Measurements from ENCODE around the gene SUN3. TPM values are rescaled to one million over a fixed set of nuclear protein-coding genes. Genes with fewer than 3 reads are reported as not detected.

SUN3 gene
- total RNA-seq, 1 experiment from 2014 or later, result not detected

DNA sequence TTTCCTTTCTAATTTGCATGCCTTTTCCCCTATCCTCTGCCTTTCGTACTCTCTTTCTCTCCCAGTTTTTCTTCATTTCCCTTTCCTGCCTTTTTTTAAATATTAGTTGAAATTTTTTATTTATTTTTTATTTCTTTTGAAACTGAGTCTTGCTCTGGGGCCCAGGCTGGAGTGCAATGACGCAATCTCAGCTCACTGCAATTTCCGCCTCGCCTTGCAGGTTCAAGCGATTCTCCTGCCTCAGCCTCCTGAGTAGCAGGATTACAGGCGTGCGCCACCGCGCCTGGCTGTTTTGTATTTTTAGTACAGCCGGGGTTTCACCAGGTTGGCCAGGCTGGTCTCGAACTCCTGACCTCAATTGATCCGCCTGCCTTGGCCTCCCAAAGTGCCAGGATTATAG lies 29.5 kb downstream of the SUN3 start:
- H3K36me3 Mint-ChIP-seq, result no peaks in the 10 kb centered on the region
- ChIA-PET POLR2A (no interaction called here), CTCF (interaction anchor here (1.0 kb wide), 1 partner anchor 10 kb away, joined by 3 read pairs; no protein-coding TSS in a partner anchor)
- ATAC-seq (no peak), DNase-seq (ENCODE audit: low spot score) (no peak)
- TF ChIP-seq, protein P1, sequence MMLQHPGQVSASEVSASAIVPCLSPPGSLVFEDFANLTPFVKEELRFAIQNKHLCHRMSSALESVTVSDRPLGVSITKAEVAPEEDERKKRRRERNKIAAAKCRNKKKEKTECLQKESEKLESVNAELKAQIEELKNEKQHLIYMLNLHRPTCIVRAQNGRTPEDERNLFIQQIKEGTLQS (CRISPR knock-in tag; conservative IDR thresholded peaks at IDR 0.05), result no peak
- TF ChIP-seq, protein P2, sequence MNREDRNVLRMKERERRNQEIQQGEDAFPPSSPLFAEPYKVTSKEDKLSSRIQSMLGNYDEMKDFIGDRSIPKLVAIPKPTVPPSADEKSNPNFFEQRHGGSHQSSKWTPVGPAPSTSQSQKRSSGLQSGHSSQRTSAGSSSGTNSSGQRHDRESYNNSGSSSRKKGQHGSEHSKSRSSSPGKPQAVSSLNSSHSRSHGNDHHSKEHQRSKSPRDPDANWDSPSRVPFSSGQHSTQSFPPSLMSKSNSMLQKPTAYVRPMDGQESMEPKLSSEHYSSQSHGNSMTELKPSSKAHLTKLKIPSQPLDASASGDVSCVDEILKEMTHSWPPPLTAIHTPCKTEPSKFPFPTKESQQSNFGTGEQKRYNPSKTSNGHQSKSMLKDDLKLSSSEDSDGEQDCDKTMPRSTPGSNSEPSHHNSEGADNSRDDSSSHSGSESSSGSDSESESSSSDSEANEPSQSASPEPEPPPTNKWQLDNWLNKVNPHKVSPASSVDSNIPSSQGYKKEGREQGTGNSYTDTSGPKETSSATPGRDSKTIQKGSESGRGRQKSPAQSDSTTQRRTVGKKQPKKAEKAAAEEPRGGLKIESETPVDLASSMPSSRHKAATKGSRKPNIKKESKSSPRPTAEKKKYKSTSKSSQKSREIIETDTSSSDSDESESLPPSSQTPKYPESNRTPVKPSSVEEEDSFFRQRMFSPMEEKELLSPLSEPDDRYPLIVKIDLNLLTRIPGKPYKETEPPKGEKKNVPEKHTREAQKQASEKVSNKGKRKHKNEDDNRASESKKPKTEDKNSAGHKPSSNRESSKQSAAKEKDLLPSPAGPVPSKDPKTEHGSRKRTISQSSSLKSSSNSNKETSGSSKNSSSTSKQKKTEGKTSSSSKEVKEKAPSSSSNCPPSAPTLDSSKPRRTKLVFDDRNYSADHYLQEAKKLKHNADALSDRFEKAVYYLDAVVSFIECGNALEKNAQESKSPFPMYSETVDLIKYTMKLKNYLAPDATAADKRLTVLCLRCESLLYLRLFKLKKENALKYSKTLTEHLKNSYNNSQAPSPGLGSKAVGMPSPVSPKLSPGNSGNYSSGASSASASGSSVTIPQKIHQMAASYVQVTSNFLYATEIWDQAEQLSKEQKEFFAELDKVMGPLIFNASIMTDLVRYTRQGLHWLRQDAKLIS (CRISPR knock-in tag; IDR thresholded peaks at IDR 0.05; ENCODE audit: borderline replicate concordance), result no peak
- TF ChIP-seq PRRX2 (CRISPR knock-in tag; IDR thresholded peaks at IDR 0.05) (no peak), EMX1 (CRISPR knock-in tag; IDR thresholded peaks at IDR 0.05) (no peak), NFYB (CRISPR knock-in tag; conservative IDR thresholded peaks at IDR 0.05; ENCODE audit: low read depth) (no peak), NR3C1 (CRISPR knock-in tag; conservative IDR thresholded peaks at IDR 0.05; ENCODE audit: low read depth) (no peak), ZNF121 (CRISPR knock-in tag; IDR thresholded peaks at IDR 0.05) (no peak)
- TF ChIP-seq, protein P3, sequence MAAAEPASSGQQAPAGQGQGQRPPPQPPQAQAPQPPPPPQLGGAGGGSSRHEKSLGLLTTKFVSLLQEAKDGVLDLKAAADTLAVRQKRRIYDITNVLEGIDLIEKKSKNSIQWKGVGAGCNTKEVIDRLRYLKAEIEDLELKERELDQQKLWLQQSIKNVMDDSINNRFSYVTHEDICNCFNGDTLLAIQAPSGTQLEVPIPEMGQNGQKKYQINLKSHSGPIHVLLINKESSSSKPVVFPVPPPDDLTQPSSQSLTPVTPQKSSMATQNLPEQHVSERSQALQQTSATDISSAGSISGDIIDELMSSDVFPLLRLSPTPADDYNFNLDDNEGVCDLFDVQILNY (CRISPR knock-in tag; IDR thresholded peaks at IDR 0.05), result no peak
- H3K4me3 Mint-ChIP-seq, result no peak overlapping the region
- H3K4me1 Mint-ChIP-seq, result no peaks in the 10 kb centered on the region; the same call in 1 of the 2 replicates
- peaks cover 25% of the 10 kb centered on the region for H3K9me3 Mint-ChIP-seq
- no peaks in the 10 kb centered on the region; the same call in 1 of the 2 replicates for H3K27me3 Mint-ChIP-seq (ENCODE audit: low read depth)
- no peak overlapping the region for H3K27ac Mint-ChIP-seq

DNA sequence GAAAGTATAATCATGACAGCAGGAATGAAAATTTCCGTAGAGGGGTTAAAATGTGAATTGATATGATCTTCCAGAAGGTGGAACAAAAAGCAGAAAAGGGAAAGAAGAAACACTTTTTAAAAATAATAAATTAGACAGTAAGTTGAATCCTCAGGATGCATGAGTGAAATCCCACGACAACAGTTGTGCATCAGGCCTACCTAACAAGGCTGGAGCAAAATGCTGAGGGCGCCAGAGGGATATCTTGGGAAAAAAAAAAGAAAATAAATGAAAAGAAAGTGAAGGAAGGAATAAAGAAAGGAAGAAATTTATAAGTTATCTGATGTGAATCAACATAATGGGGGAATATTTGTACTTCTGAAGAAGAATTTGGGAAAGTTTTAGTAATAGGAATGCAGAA lies 36.5 kb downstream of the SUN3 start:
- peaks cover 39% of the 10 kb centered on the region for H3K4me1 Mint-ChIP-seq
- no peaks in the 10 kb centered on the region; the same call in 1 of the 2 replicates for H3K27me3 Mint-ChIP-seq (ENCODE audit: low read depth)
- H3K4me3 Mint-ChIP-seq, result peak overlapping the region; percentile 75
- DNase-seq (ENCODE audit: low spot score) (no peak), ATAC-seq (no peak)
- peak overlapping the region; percentile 89 for H3K27ac Mint-ChIP-seq
- peaks cover 18% of the 10 kb centered on the region for H3K9me3 Mint-ChIP-seq
- peaks cover 4% of the 10 kb centered on the region; the same call in 1 of the 2 replicates for H3K36me3 Mint-ChIP-seq
- CTCF ChIA-PET, result interaction anchor here (1.0 to 2.3 kb wide), 17 partner anchors 8 to 345 kb away, joined by 3 to 23 read pairs (median 5); partner anchors contain the start of gene UPP1
- POLR2A ChIA-PET, result interaction anchor here (0.5 to 2.2 kb wide), 4 partner anchors 95 to 113 kb away, joined by 3 to 17 read pairs (median 4); partner anchors contain the start of gene UPP1
- TF ChIP-seq CBFB (CRISPR knock-in tag; IDR thresholded peaks at IDR 0.05; ENCODE audit: low read depth) (no peak), ZNF396 (CRISPR knock-in tag; IDR thresholded peaks at IDR 0.05; ENCODE audit: borderline replicate concordance) (no peak), ETV6 (CRISPR knock-in tag; IDR thresholded peaks at IDR 0.05) (no peak), ZNF232 (CRISPR knock-in tag; IDR thresholded peaks at IDR 0.05) (no peak), TEAD4 (CRISPR knock-in tag; IDR thresholded peaks at IDR 0.05) (no peak), NFYB (CRISPR knock-in tag; conservative IDR thresholded peaks at IDR 0.05; ENCODE audit: low read depth) (no peak), ZNF121 (CRISPR knock-in tag; IDR thresholded peaks at IDR 0.05) (no peak), ZSCAN18 (CRISPR knock-in tag; IDR thresholded peaks at IDR 0.05) (no peak), SP1 (CRISPR knock-in tag; conservative IDR thresholded peaks at IDR 0.05) (no peak), NR1H2 (CRISPR knock-in tag; IDR thresholded peaks at IDR 0.05) (no peak), IRF2 (CRISPR knock-in tag; IDR thresholded peaks at IDR 0.05; ENCODE audit: borderline replicate concordance, low read depth) (no peak), GTF2I (CRISPR knock-in tag; conservative IDR thresholded peaks at IDR 0.05) (no peak), NFATC4 (CRISPR knock-in tag; IDR thresholded peaks at IDR 0.05) (no peak), ZNF416 (CRISPR knock-in tag; IDR thresholded peaks at IDR 0.05) (no peak), JAZF1 (CRISPR knock-in tag; IDR thresholded peaks at IDR 0.05) (no peak), FOXK1 (CRISPR knock-in tag; IDR thresholded peaks at IDR 0.05) (no peak)
- TF ChIP-seq, protein P4, sequence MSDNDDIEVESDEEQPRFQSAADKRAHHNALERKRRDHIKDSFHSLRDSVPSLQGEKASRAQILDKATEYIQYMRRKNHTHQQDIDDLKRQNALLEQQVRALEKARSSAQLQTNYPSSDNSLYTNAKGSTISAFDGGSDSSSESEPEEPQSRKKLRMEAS (CRISPR knock-in tag; IDR thresholded peaks at IDR 0.05), result no peak
- TF ChIP-seq, protein P5, sequence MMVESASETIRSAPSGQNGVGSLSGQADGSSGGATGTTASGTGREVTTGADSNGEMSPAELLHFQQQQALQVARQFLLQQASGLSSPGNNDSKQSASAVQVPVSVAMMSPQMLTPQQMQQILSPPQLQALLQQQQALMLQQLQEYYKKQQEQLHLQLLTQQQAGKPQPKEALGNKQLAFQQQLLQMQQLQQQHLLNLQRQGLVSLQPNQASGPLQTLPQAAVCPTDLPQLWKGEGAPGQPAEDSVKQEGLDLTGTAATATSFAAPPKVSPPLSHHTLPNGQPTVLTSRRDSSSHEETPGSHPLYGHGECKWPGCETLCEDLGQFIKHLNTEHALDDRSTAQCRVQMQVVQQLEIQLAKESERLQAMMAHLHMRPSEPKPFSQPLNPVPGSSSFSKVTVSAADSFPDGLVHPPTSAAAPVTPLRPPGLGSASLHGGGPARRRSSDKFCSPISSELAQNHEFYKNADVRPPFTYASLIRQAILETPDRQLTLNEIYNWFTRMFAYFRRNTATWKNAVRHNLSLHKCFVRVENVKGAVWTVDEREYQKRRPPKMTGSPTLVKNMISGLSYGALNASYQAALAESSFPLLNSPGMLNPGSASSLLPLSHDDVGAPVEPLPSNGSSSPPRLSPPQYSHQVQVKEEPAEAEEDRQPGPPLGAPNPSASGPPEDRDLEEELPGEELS (CRISPR knock-in tag; IDR thresholded peaks at IDR 0.05), result no peak
- TF ChIP-seq, protein P6, sequence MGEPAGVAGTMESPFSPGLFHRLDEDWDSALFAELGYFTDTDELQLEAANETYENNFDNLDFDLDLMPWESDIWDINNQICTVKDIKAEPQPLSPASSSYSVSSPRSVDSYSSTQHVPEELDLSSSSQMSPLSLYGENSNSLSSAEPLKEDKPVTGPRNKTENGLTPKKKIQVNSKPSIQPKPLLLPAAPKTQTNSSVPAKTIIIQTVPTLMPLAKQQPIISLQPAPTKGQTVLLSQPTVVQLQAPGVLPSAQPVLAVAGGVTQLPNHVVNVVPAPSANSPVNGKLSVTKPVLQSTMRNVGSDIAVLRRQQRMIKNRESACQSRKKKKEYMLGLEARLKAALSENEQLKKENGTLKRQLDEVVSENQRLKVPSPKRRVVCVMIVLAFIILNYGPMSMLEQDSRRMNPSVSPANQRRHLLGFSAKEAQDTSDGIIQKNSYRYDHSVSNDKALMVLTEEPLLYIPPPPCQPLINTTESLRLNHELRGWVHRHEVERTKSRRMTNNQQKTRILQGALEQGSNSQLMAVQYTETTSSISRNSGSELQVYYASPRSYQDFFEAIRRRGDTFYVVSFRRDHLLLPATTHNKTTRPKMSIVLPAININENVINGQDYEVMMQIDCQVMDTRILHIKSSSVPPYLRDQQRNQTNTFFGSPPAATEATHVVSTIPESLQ (CRISPR knock-in tag; IDR thresholded peaks at IDR 0.05), result no peak
